Duodenal mucosa (tissue), 2 donors: ENCODE measurements around the gene ARMC6.

ENCODE experiments used
- H3K27ac ChIP-seq: one replicate; pipeline ENCODE4 v1.7.0; 2013; ENCODE audit warnings: low read depth, low read length
- H3K27me3 ChIP-seq, 2 donors: one replicate each; pipeline ENCODE4 v1.7.0; 2013; ENCODE audit warnings: low read length in 2 of 2, control low read depth in 1 of 2; ENCODE audit not compliant: insufficient read depth in 2 of 2, control insufficient read depth in 1 of 2
- H3K36me3 ChIP-seq, 2 donors: one replicate each; pipeline ENCODE4 v1.7.0; 2013; ENCODE audit warnings: low read length in 2 of 2, control low read depth in 1 of 2; ENCODE audit not compliant: insufficient read depth in 2 of 2, control insufficient read depth in 1 of 2
- H3K4me1 ChIP-seq, 2 donors: one replicate each; pipeline ENCODE4 v1.7.0; 2013; ENCODE audit warnings: low read length in 2 of 2, control low read depth in 1 of 2; ENCODE audit not compliant: insufficient read depth in 2 of 2, control insufficient read depth in 1 of 2
- H3K4me3 ChIP-seq, 2 donors: one replicate each; pipeline ENCODE4 v1.7.0; 2013; ENCODE audit warnings: low read length in 2 of 2, low read depth in 1 of 2
- H3K9ac ChIP-seq, 2 donors: one replicate each; pipeline ENCODE4 v1.7.0; 2013; ENCODE audit warnings: low read length in 2 of 2, low read depth in 1 of 2
- H3K9me3 ChIP-seq, 2 donors: one replicate each; pipeline ENCODE4 v1.7.0; 2013; ENCODE audit warnings: low read length in 2 of 2, control low read depth in 1 of 2; ENCODE audit not compliant: control insufficient read depth in 1 of 2

Gene ARMC6

GRCh38 chr19:19033426-19034203 is at the start of gene ARMC6, which contains the start of gene SUGP2:
Gene ARMC6 (plus strand): TSS chr19:19033603. CDS start chr19:19034210, 607 bp downstream.
Gene SUGP2 (minus strand): TSS chr19:19033517. CDS start chr19:19031071, 2,446 bp downstream.
- Histone ChIP-seq H3K27me3 (no peaks in the 10 kb centered on the region), H3K9ac (peak within 1 kb of the TSS; percentile 85), H3K9me3 (no peaks in the 10 kb centered on the region), H3K36me3 (peaks cover 0 to 19% of the 10 kb centered on the region in 2 donors), H3K27ac (peak within 1 kb of the TSS; percentile 86), H3K4me3 (peak within 1 kb of the TSS; percentile 77 to 90), H3K4me1 (peaks cover 5 to 19% of the 10 kb centered on the region in 2 donors)

GRCh38 chr19:18984251-18984650 is 49.2 kb upstream of the ARMC6 start:
- Histone ChIP-seq H3K9ac (no peak overlapping the region), H3K27ac (no peak overlapping the region), H3K4me1 (peaks cover 0 to 4% of the 10 kb centered on the region in 2 donors), H3K27me3 (peaks cover 0 to 4% of the 10 kb centered on the region in 2 donors), H3K4me3 (no peak overlapping the region), H3K36me3 (no peaks in the 10 kb centered on the region), H3K9me3 (no peaks in the 10 kb centered on the region)

- H3K4me1 ChIP-seq: peaks cover 0 to 4% of the 10 kb centered on the region in 2 donors
- H3K9me3 ChIP-seq: no peaks in the 10 kb centered on the region
- no peak overlapping the region for H3K4me3 ChIP-seq
- H3K27ac ChIP-seq: no peak overlapping the region
- peaks cover 0 to 4% of the 10 kb centered on the region in 2 donors for H3K27me3 ChIP-seq
- peaks cover 0 to under 1% of the 10 kb centered on the region in 2 donors for H3K36me3 ChIP-seq
- H3K9ac ChIP-seq: no peak overlapping the region
Observed at GRCh38 chr19:18985257-18985656, 48.1 kb upstream of the ARMC6 start.

GRCh38 chr19:18987456-18987855 is 45.9 kb upstream of the ARMC6 start:
- no peak overlapping the region for H3K27ac ChIP-seq
- peaks cover 4 to 15% of the 10 kb centered on the region in 2 donors for H3K36me3 ChIP-seq
- no peaks in the 10 kb centered on the region for H3K4me1 ChIP-seq
- no peaks in the 10 kb centered on the region for H3K9me3 ChIP-seq
- H3K27me3 ChIP-seq: peaks cover 0 to 4% of the 10 kb centered on the region in 2 donors
- H3K9ac ChIP-seq: no peak overlapping the region
- no peak overlapping the region for H3K4me3 ChIP-seq

- H3K9me3 ChIP-seq: no peaks in the 10 kb centered on the region
Observed at GRCh38 chr19:18989316-18989715, 44.1 kb upstream of the ARMC6 start.

GRCh38 chr19:18990128-18990708 is 43.2 kb upstream of the ARMC6 start:
- H3K27me3 ChIP-seq: no peaks in the 10 kb centered on the region
- no peaks in the 10 kb centered on the region for H3K4me1 ChIP-seq
- H3K9me3 ChIP-seq: no peaks in the 10 kb centered on the region
- no peak overlapping the region for H3K4me3 ChIP-seq
- peaks cover 20 to 39% of the 10 kb centered on the region in 2 donors for H3K36me3 ChIP-seq
- no peak overlapping the region for H3K27ac ChIP-seq
- no peak overlapping the region for H3K9ac ChIP-seq

More at GRCh38 chr19:18989316-18989715, 44.1 kb upstream of the ARMC6 start:
- Histone ChIP-seq H3K9ac (no peak overlapping the region), H3K27ac (no peak overlapping the region), H3K27me3 (no peaks in the 10 kb centered on the region), H3K36me3 (peaks cover 20 to 33% of the 10 kb centered on the region in 2 donors), H3K4me3 (no peak overlapping the region), H3K4me1 (no peaks in the 10 kb centered on the region)

- H3K4me3 ChIP-seq: no peak overlapping the region
- no peaks in the 10 kb centered on the region for H3K27me3 ChIP-seq
- H3K4me1 ChIP-seq: no peaks in the 10 kb centered on the region
- H3K9ac ChIP-seq: no peak overlapping the region
- H3K9me3 ChIP-seq: no peaks in the 10 kb centered on the region
- no peak overlapping the region for H3K27ac ChIP-seq
- peaks cover 25 to 43% of the 10 kb centered on the region in 2 donors for H3K36me3 ChIP-seq
Observed at GRCh38 chr19:18991006-18991405, 42.4 kb upstream of the ARMC6 start.

GRCh38 chr19:18991468-18991867 is 41.9 kb upstream of the ARMC6 start:
- H3K4me1 ChIP-seq: no peaks in the 10 kb centered on the region
- H3K36me3 ChIP-seq: peaks cover 25 to 43% of the 10 kb centered on the region in 2 donors
- H3K27ac ChIP-seq: no peak overlapping the region

GRCh38 chr19:18992696-18993095 is 40.7 kb upstream of the ARMC6 start:
- Histone ChIP-seq H3K4me3 (no peak overlapping the region), H3K9ac (no peak overlapping the region), H3K9me3 (no peaks in the 10 kb centered on the region), H3K4me1 (no peaks in the 10 kb centered on the region), H3K27ac (no peak overlapping the region), H3K36me3 (peaks cover 25 to 52% of the 10 kb centered on the region in 2 donors), H3K27me3 (no peaks in the 10 kb centered on the region)

More at GRCh38 chr19:18991468-18991867, 41.9 kb upstream of the ARMC6 start:
- H3K9ac ChIP-seq: no peak overlapping the region
- no peaks in the 10 kb centered on the region for H3K9me3 ChIP-seq
- no peaks in the 10 kb centered on the region for H3K27me3 ChIP-seq
- H3K4me3 ChIP-seq: no peak overlapping the region

GRCh38 chr19:18993115-18993514 is 40.3 kb upstream of the ARMC6 start:
- H3K4me3 ChIP-seq: no peak overlapping the region
- H3K36me3 ChIP-seq: peaks cover 25 to 52% of the 10 kb centered on the region in 2 donors
- H3K27ac ChIP-seq: no peak overlapping the region
- no peaks in the 10 kb centered on the region for H3K4me1 ChIP-seq
- H3K9ac ChIP-seq: no peak overlapping the region
- no peaks in the 10 kb centered on the region for H3K27me3 ChIP-seq
- H3K9me3 ChIP-seq: no peaks in the 10 kb centered on the region
